IPS-15b (cell line): Measurements from ENCODE around the gene RNF121.

Source experiments
- H3K27me3 ChIP-seq: one replicate; pipeline ENCODE4 v1.6.1; 2013; ENCODE audit warnings: low read length; ENCODE audit not compliant: control insufficient read depth, insufficient read depth
- H3K36me3 ChIP-seq: one replicate; pipeline ENCODE4 v1.6.1; 2013; ENCODE audit warnings: low read length; ENCODE audit not compliant: control insufficient read depth, insufficient read depth
- H3K4me1 ChIP-seq: one replicate; pipeline ENCODE4 v1.6.1; 2013; ENCODE audit warnings: mild to moderate bottlenecking, low read length; ENCODE audit not compliant: control insufficient read depth, insufficient read depth
- H3K4me3 ChIP-seq: one replicate; pipeline ENCODE4 v1.5.1; 2013; ENCODE audit warnings: low read depth, low read length
- H3K9ac ChIP-seq: one replicate; pipeline ENCODE4 v1.6.1; 2013; ENCODE audit warnings: low read depth, mild to moderate bottlenecking, low read length
- H3K9me3 ChIP-seq: one replicate; pipeline ENCODE4 v1.6.1; 2013; ENCODE audit warnings: mild to moderate bottlenecking, low read length; ENCODE audit not compliant: control insufficient read depth, insufficient read depth

Gene RNF121

DNA sequence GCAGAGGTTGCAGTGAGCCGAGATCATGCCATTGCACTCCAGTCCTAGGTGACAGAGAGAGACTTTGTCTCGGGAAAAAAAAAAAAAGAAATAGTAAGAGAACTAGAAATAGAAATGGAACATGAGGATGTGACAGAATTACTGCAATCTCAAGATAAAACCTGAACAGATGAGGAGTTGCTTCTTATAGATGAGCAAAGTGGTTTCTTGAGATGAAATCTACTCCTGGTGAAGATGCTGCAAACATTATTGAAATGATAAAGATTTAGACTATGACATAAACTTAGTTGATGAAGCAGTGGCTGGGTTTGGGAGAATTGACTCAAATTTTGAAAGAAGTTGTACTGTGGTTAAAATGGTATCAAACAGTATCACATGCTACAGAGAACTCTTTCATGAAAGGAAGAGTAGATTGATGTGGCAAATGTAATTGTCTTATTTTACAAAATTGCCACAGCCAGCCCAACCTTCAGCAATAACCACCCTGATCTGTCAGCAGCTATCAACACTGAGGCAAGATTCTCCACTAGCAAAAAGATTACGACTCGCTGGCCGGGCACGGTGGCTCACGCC is 14.1 kb upstream of the RNF121 start:
- no peak overlapping the region for H3K4me3 ChIP-seq
- no peaks in the 10 kb centered on the region for H3K4me1 ChIP-seq
- H3K36me3 ChIP-seq: peaks cover 10% of the 10 kb centered on the region
- H3K9me3 ChIP-seq: no peaks in the 10 kb centered on the region
- H3K9ac ChIP-seq: no peak overlapping the region
- H3K27me3 ChIP-seq: no peaks in the 10 kb centered on the region

DNA sequence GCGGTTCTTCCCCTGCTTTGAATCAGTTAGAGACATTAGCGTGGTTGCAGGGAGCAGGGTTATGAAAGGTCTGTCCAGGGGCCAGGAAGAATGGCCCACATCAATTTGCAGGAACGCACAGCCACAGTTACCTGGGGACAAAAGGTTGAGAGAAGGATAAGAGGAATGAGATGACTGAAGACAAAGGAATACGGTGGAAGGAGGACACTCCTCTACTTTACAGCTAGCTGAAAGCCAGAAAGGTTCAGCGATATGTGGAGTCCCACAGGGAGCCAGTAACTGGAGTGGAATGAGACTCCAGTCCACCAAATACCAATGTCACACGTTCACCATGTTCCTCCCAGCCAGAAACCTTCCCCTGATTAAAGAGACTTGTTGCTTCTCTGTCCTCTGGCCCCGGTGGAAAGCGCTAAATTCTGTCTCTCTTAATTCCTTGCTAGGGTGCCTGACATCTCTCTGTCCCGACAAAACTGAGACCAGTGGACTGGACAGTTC is 11.2 kb upstream of the RNF121 start:
- Histone ChIP-seq H3K4me3 (no peak overlapping the region), H3K9ac (no peak overlapping the region), H3K4me1 (no peaks in the 10 kb centered on the region), H3K36me3 (peaks cover 13% of the 10 kb centered on the region), H3K9me3 (no peaks in the 10 kb centered on the region), H3K27me3 (no peaks in the 10 kb centered on the region)

GRCh38 chr11:71927820-71928736 is 768 bp upstream of the RNF121 start, which contains the start of gene XNDC1N:
Gene XNDC1N (minus strand): TSS chr11:71928594. CDS start chr11:71923353, 5,241 bp downstream.
- H3K9me3 ChIP-seq: no peaks in the 10 kb centered on the region
- H3K36me3 ChIP-seq: no peaks in the 10 kb centered on the region
- peak within 1 kb of the TSS; percentile 97 for H3K4me3 ChIP-seq
- H3K4me1 ChIP-seq: peaks cover 3% of the 10 kb centered on the region
- peak within 1 kb of the TSS; percentile 100 for H3K9ac ChIP-seq
- no peaks in the 10 kb centered on the region for H3K27me3 ChIP-seq

- H3K4me1 ChIP-seq: peaks cover 3% of the 10 kb centered on the region
These were observed 645 bp downstream of the RNF121 start for GRCh38 chr11:71929491-71929890.

GRCh38 chr11:71930556-71931244 is 1.9 kb downstream of the RNF121 start:
- Histone ChIP-seq H3K9me3 (no peaks in the 10 kb centered on the region), H3K27me3 (no peaks in the 10 kb centered on the region), H3K4me1 (peaks cover 3% of the 10 kb centered on the region), H3K9ac (no peak overlapping the region), H3K36me3 (no peaks in the 10 kb centered on the region), H3K4me3 (no peak overlapping the region)

More at GRCh38 chr11:71929491-71929890, 645 bp downstream of the RNF121 start:
- Histone ChIP-seq H3K36me3 (no peaks in the 10 kb centered on the region), H3K9me3 (no peaks in the 10 kb centered on the region), H3K27me3 (no peaks in the 10 kb centered on the region), H3K4me3 (peak overlapping the region; percentile 97), H3K9ac (peak overlapping the region; percentile 88)

DNA sequence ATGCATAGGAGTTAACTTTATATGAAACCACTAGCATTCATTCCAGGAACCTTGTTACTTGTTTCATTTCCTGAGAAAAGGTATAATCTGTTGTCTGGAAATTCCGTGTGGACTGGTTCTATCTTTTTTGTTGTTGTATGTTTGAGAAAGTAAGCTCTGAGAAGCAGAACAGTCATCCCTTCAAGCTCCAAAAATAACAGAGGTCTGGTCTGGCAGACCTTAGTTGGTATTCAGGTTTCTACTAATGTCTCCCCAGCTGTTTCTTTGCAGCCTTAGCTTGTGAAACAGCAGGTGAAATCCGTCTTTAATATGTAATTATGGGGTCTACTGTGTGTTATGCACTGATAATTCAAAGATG is 2.4 kb downstream of the RNF121 start:
- Histone ChIP-seq H3K4me1 (peaks cover 3% of the 10 kb centered on the region), H3K9me3 (no peaks in the 10 kb centered on the region), H3K9ac (no peak overlapping the region), H3K27me3 (no peaks in the 10 kb centered on the region), H3K4me3 (no peak overlapping the region), H3K36me3 (no peaks in the 10 kb centered on the region)

- no peak overlapping the region for H3K9ac ChIP-seq
- H3K4me1 ChIP-seq: peaks cover 3% of the 10 kb centered on the region
- H3K4me3 ChIP-seq: no peak overlapping the region
- no peaks in the 10 kb centered on the region for H3K9me3 ChIP-seq
- no peaks in the 10 kb centered on the region for H3K27me3 ChIP-seq
- H3K36me3 ChIP-seq: no peaks in the 10 kb centered on the region
These were observed 4.5 kb downstream of the RNF121 start for GRCh38 chr11:71933141-71933933.

- H3K9ac ChIP-seq: no peak overlapping the region
- no peaks in the 10 kb centered on the region for H3K9me3 ChIP-seq
- H3K36me3 ChIP-seq: no peaks in the 10 kb centered on the region
- no peaks in the 10 kb centered on the region for H3K27me3 ChIP-seq
- H3K4me1 ChIP-seq: peaks cover 3% of the 10 kb centered on the region
- no peak overlapping the region for H3K4me3 ChIP-seq
These were observed 5.4 kb downstream of the RNF121 start for GRCh38 chr11:71934213-71934612.

GRCh38 chr11:71935338-71935925 is 6.6 kb downstream of the RNF121 start:
- Histone ChIP-seq H3K4me1 (no peaks in the 10 kb centered on the region), H3K36me3 (no peaks in the 10 kb centered on the region), H3K9ac (no peak overlapping the region), H3K27me3 (no peaks in the 10 kb centered on the region), H3K9me3 (no peaks in the 10 kb centered on the region), H3K4me3 (no peak overlapping the region)

DNA sequence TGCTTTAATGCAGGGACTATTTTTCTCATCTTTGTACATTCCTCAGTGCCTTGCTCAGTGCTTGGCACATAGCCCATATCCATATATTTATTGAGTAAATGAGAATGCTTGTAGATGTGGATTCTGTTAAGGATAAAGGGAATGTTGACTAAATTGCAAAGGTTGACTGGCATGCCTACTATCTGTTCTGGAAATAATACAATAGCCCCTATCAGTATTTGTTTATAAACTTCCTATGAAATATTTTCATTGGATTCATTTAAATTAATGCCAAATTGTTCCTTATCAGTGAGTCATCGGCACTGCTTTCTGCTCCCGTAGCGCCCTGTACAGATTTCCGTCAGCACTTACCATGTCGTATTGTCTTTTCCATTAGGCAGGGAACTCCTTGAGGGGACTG is 8.0 kb downstream of the RNF121 start:
- Histone ChIP-seq H3K4me1 (no peaks in the 10 kb centered on the region), H3K9me3 (no peaks in the 10 kb centered on the region)

DNA sequence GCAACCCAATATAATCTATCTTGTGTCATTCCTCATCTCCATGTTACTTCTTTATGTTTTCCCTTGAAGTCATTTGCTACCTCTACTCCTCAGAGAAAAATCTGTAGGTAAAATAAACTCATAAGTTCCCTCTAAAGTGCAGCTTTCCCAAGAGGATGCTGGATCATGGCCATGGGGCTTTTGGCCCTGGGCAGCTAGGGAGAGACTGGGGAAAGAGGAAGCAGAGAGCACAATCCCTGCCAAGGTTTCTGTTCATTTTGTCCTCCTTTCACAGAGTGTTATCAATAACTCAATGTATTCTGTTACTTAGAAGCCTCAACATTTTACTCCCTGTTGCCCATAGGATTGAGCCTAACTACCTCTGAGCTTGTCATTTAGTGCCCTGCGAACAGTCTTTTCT is 9.0 kb downstream of the RNF121 start:
- no peaks in the 10 kb centered on the region for H3K4me1 ChIP-seq
- H3K4me3 ChIP-seq: no peak overlapping the region
- H3K9ac ChIP-seq: no peak overlapping the region
- H3K9me3 ChIP-seq: no peaks in the 10 kb centered on the region
- no peaks in the 10 kb centered on the region for H3K36me3 ChIP-seq
- no peaks in the 10 kb centered on the region for H3K27me3 ChIP-seq

More for the DNA sequence above, 8.0 kb downstream of the RNF121 start:
- no peaks in the 10 kb centered on the region for H3K36me3 ChIP-seq
- H3K27me3 ChIP-seq: no peaks in the 10 kb centered on the region
- no peak overlapping the region for H3K9ac ChIP-seq
- H3K4me3 ChIP-seq: no peak overlapping the region
